Naive thymus-derived CD4-positive, alpha-beta T cell (primary cell): Measurements from ENCODE around the gene NAV2. TPM values are rescaled to one million over a fixed set of nuclear protein-coding genes. Genes with fewer than 3 reads are reported as not detected.

Experiments used
- ATAC-seq: fragments of 150-1000 bp; cut with Tn5 transposase; 2 replicates; pipeline ENCODE4 v1.10.0; 2021; ENCODE audit warnings: mild to moderate bottlenecking, moderate library complexity
- CTCF ChIA-PET: fragments of 350-600 bp; sonication (Branson Sonifier 250); formaldehyde crosslinking; loops from one replicate; lab custom pipeline; 2021; ENCODE audit warnings: antibody characterized with exemption; lab: Charles Lee
- POLR2A ChIA-PET: fragments of 350-600 bp; sonication (Branson Sonifier 250); formaldehyde crosslinking; loops from one replicate; lab custom pipeline; 2021; ENCODE audit warnings: antibody characterized with exemption, inconsistent platforms; lab: Charles Lee
- DNase-seq, 9 donors: peaks; one replicate each; pipeline versions ENCODE4 v3.0.0 to v3.0.0-alpha.2; 2020 to 2022; ENCODE audit warnings: mixed read lengths in 1 of 9
- H3K27ac ChIP-seq: one replicate; pipeline ENCODE4 v1.7.0; 2013; ENCODE audit warnings: mild to moderate bottlenecking, low read depth, low read length, moderate library complexity
- H3K27me3 ChIP-seq, 2 donors: one replicate each; pipeline ENCODE4 v1.7.0; 2013; ENCODE audit warnings: low read length in 2 of 2, mild to moderate bottlenecking in 2 of 2, moderate library complexity in 2 of 2; ENCODE audit not compliant: control insufficient read depth in 2 of 2, insufficient read depth in 2 of 2
- H3K36me3 ChIP-seq, 3 experiments: 1 replicate in 2 of 3; 2 replicates in 1 of 3; pipeline ENCODE4 v1.7.0; 2013; ENCODE audit warnings: low read length in 3 of 3, mild to moderate bottlenecking in 3 of 3, moderate library complexity in 1 of 3; ENCODE audit not compliant: insufficient read depth in 3 of 3, control insufficient read depth in 2 of 3
- H3K4me1 ChIP-seq, 2 donors: one replicate each; pipeline ENCODE4 v1.7.0; 2013; ENCODE audit warnings: low read length in 2 of 2, mild to moderate bottlenecking in 2 of 2, moderate library complexity in 1 of 2; ENCODE audit not compliant: control insufficient read depth in 2 of 2, insufficient read depth in 2 of 2
- H3K4me3 ChIP-seq: 2 replicates; pipeline ENCODE4 v1.7.0; 2013; ENCODE audit warnings: mild to moderate bottlenecking, low read length
- H3K9me3 ChIP-seq, 3 experiments: 1 replicate in 2 of 3; 2 replicates in 1 of 3; pipeline ENCODE4 v1.7.0; 2013; ENCODE audit warnings: low read length in 3 of 3; ENCODE audit not compliant: control insufficient read depth in 2 of 3
- H3K27ac Mint-ChIP-seq, 9 donors: one replicate each; pipeline ENCODE4 v1.8.0; 2020 to 2022; ENCODE audit warnings: mixed read lengths in 9 of 9, mild to moderate bottlenecking in 8 of 9, moderate library complexity in 5 of 9, inconsistent platforms in 2 of 9
- H3K27me3 Mint-ChIP-seq, 5 donors: one replicate each; pipeline ENCODE4 v1.8.0; 2021 to 2022; ENCODE audit warnings: mixed read lengths in 5 of 5, mild to moderate bottlenecking in 1 of 5
- H3K36me3 Mint-ChIP-seq, 5 donors: one replicate each; pipeline ENCODE4 v1.8.0; 2020 to 2022; ENCODE audit warnings: mixed read lengths in 5 of 5, mild to moderate bottlenecking in 3 of 5, inconsistent platforms in 1 of 5
- H3K4me1 Mint-ChIP-seq, 7 donors: one replicate each; pipeline ENCODE4 v1.8.0; 2020 to 2022; ENCODE audit warnings: mixed read lengths in 7 of 7, mild to moderate bottlenecking in 3 of 7, inconsistent platforms in 1 of 7
- H3K4me3 Mint-ChIP-seq, 10 donors: one replicate each; pipeline ENCODE4 v1.8.0; 2020 to 2022; ENCODE audit warnings: mild to moderate bottlenecking in 10 of 10, mixed read lengths in 10 of 10, moderate library complexity in 6 of 10, inconsistent platforms in 2 of 10
- H3K9me3 Mint-ChIP-seq, 11 donors: one replicate each; pipeline ENCODE4 v1.8.0; 2020 to 2022; ENCODE audit warnings: mixed read lengths in 11 of 11, mild to moderate bottlenecking in 4 of 11, inconsistent platforms in 1 of 11, moderate library complexity in 1 of 11
- intact Hi-C, 2 donors: fragments of 100-400 bp; cut with micrococcal nuclease; formaldehyde crosslinking; loops; one replicate each; pipeline ENCODE4 v1.15.1; 2023
- polyA plus RNA-seq, 2 donors: library from polyadenylated mRNA; unstranded; fragments of 300-500 nt; fragmentation: Illumina TruSeq; gene quantifications; one replicate each; pipeline ENCODE4 v1.2.3, GENCODE V29; 2021
- total RNA-seq, 6 experiments: library from RNA in 5 of 6; stranded (reverse) in 5 of 6; gene quantifications; 1 replicate in 5 of 6; 2 replicates in 1 of 6; pipeline ENCODE4 v1.2.3 and lab custom pipeline; 2021 to 2026

NAV2 gene
- total and polyA plus RNA-seq, 7 experiments from 2014 or later: 0.24 to 2.2 (median 0.48) TPM; not detected in 2

DNA sequence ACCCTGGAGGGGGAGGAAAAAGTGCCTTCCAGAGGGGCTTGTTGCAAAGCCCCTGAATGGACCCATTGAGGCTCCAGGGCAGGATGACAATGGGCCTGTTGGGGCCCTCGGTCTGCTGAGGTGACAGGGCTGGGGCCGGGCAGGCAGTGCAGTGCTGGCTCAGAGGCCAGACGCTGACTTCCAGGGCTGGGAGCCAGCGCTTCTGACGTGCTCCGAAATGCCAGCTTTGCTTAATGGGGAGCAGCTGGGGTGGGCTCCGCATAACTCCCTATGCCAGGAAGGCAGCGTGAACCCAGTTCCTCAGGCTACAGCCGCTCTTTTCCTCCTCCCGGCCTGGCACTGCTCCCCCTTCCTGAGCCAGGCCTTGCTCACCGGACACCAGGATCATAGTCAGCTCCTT lies 17.7 kb downstream of the NAV2 start:
- CTCF ChIA-PET: no interaction called here
- no peak overlapping the region for H3K4me3 ChIP-seq
- Mint-ChIP-seq H3K27ac (no peak overlapping the region), H3K4me1 (no peaks in the 10 kb centered on the region), H3K9me3 (peaks cover 0 to 4% (median 0%) of the 10 kb centered on the region in 11 donors), H3K4me3 (no peak overlapping the region), H3K27me3 (peaks cover 0 to 14% (median 5%) of the 10 kb centered on the region in 5 donors), H3K36me3 (no peaks in the 10 kb centered on the region)
- H3K27me3 ChIP-seq: no peaks in the 10 kb centered on the region
- ATAC-seq: no peak
- no peak for DNase-seq
- POLR2A ChIA-PET: no interaction called here
- H3K9me3 ChIP-seq: no peaks in the 10 kb centered on the region
- no peak overlapping the region for H3K27ac ChIP-seq
- H3K36me3 ChIP-seq: no peaks in the 10 kb centered on the region
- intact Hi-C loops: no loop called here
- H3K4me1 ChIP-seq: no peaks in the 10 kb centered on the region

DNA sequence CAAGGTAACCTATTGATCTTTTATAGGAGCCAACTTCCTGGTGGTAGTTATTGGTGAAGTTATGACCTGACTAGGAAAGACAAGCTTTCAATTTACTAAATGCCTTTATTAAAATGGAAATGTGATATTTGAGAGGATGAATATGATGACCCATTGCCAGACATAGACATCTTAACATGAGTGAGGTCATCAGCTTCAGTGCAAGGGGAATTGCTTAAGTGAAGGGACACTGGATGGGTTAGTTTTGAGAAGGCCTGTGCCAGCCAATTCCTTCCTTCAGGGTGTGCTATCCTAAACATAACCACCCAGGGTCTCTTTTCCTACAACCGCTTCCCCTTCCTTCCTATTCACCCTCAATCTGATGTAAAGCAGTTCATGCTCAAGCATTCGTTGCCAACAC lies 21.5 kb downstream of the NAV2 start:
- no peaks in the 10 kb centered on the region for H3K36me3 Mint-ChIP-seq
- DNase-seq (no peak), ATAC-seq (no peak)
- Histone ChIP-seq H3K27ac (no peak overlapping the region), H3K27me3 (no peaks in the 10 kb centered on the region), H3K36me3 (no peaks in the 10 kb centered on the region), H3K4me1 (no peaks in the 10 kb centered on the region), H3K4me3 (no peak overlapping the region), H3K9me3 (no peaks in the 10 kb centered on the region)
- ChIA-PET POLR2A (no interaction called here), CTCF (no interaction called here)
- H3K4me1 Mint-ChIP-seq: no peaks in the 10 kb centered on the region
- H3K4me3 Mint-ChIP-seq: no peak overlapping the region
- intact Hi-C loops: no loop called here
- H3K27ac Mint-ChIP-seq: no peak overlapping the region
- peaks cover 0 to 3% (median 0%) of the 10 kb centered on the region in 11 donors for H3K9me3 Mint-ChIP-seq
- H3K27me3 Mint-ChIP-seq: peaks cover 0 to 16% (median 5%) of the 10 kb centered on the region in 5 donors

DNA sequence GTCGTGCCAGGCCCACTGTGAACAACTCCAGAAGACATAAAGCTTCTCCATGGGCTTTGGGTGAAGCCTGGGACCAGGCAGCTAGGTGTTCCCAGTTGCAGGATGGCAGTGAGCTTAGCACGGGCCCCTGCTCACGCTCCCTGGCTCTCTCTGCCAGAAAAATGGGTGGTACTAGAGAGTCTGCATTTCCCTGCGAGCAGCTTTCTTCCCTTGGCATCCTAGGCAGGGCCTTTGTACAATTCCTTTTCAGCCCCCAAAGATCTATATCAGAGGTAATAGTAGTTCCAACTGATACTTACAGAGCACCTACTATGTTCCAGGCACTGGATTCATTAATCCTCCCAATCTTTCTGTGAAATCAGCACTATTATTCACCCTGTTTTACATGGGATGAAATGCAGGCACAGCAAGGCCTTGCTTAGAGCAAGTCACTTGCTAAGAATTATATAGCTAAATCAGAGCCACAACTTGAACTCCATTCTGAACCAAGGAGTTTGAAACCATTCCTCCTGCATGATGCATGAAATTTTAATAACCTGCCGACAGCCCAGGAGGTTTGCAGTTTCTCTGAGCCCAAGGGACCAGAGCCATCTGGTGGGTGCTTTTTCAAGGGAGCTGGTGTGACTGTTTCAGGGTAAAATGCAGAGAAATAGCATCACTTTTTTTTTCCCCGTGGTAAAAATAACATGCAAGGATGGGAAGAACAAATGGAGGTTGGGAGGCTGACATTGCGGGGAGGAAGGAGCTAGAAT lies 22.7 kb downstream of the NAV2 start:
- no peaks in the 10 kb centered on the region for H3K36me3 ChIP-seq
- peaks cover 0 to 18% (median 5%) of the 10 kb centered on the region in 5 donors for H3K27me3 Mint-ChIP-seq
- H3K9me3 Mint-ChIP-seq: no peaks in the 10 kb centered on the region
- POLR2A ChIA-PET: no interaction called here
- no peaks in the 10 kb centered on the region for H3K9me3 ChIP-seq
- intact Hi-C loops: no loop called here
- no peak overlapping the region for H3K27ac Mint-ChIP-seq
- no peak overlapping the region for H3K4me3 ChIP-seq
- H3K27ac ChIP-seq: no peak overlapping the region
- no peaks in the 10 kb centered on the region for H3K4me1 Mint-ChIP-seq
- H3K36me3 Mint-ChIP-seq: no peaks in the 10 kb centered on the region
- H3K27me3 ChIP-seq: no peaks in the 10 kb centered on the region
- CTCF ChIA-PET: no interaction called here
- no peaks in the 10 kb centered on the region for H3K4me1 ChIP-seq
- DNase-seq (no peak), ATAC-seq (no peak)
- H3K4me3 Mint-ChIP-seq: no peak overlapping the region

GRCh38 chr11:19735909-19736498 lies 23.4 kb downstream of the NAV2 start:
- Histone ChIP-seq H3K4me1 (no peaks in the 10 kb centered on the region), H3K27me3 (no peaks in the 10 kb centered on the region), H3K36me3 (no peaks in the 10 kb centered on the region), H3K9me3 (no peaks in the 10 kb centered on the region), H3K27ac (no peak overlapping the region), H3K4me3 (no peak overlapping the region)
- Mint-ChIP-seq H3K36me3 (no peaks in the 10 kb centered on the region), H3K27me3 (peaks cover 0 to 21% (median 5%) of the 10 kb centered on the region in 5 donors), H3K4me1 (no peaks in the 10 kb centered on the region), H3K9me3 (no peaks in the 10 kb centered on the region), H3K27ac (no peak overlapping the region), H3K4me3 (no peak overlapping the region)
- ATAC-seq: no peak
- ChIA-PET POLR2A (interaction anchor here (1.5 kb wide), 1 partner anchor 164 kb away, joined by 3 read pairs; no protein-coding TSS in a partner anchor), CTCF (no interaction called here)
- DNase-seq: no peak
- intact Hi-C loops: no loop called here

DNA sequence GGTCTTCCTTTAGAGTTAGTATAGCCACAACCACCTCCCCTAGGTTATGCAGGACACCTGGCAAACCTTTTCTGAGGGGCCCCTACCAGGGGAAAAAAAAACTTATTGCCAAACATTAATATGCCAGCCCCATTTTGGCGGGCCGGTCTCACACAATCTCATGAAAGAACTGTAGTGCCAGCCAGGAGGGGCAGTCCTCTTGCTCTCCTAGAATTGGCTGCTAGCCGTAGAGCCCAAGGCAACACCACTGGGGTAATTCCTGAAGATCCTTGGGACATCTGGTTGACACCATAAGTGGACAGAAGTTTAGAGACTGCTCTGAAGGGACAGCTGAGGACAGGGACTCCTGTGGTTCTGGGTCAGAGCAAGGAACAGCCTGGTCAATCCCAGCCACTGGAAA lies 24.2 kb downstream of the NAV2 start:
- Mint-ChIP-seq H3K36me3 (no peaks in the 10 kb centered on the region), H3K4me1 (no peaks in the 10 kb centered on the region), H3K9me3 (no peaks in the 10 kb centered on the region), H3K4me3 (no peak overlapping the region), H3K27ac (no peak overlapping the region), H3K27me3 (peaks cover 0 to 21% (median 4%) of the 10 kb centered on the region in 5 donors)
- Histone ChIP-seq H3K36me3 (no peaks in the 10 kb centered on the region), H3K27ac (no peak overlapping the region), H3K4me3 (no peak overlapping the region), H3K9me3 (no peaks in the 10 kb centered on the region), H3K4me1 (no peaks in the 10 kb centered on the region), H3K27me3 (no peaks in the 10 kb centered on the region)
- DNase-seq: no peak
- POLR2A ChIA-PET: interaction anchor here (1.5 kb wide), 1 partner anchor 165 kb away, joined by 3 read pairs; no protein-coding TSS in a partner anchor
- intact Hi-C loops: no loop called here
- CTCF ChIA-PET: interaction anchor here (1.1 to 1.4 kb wide), 2 partner anchors 173 to 177 kb away, joined by 3 to 7 read pairs; no protein-coding TSS in a partner anchor
- no peak for ATAC-seq

GRCh38 chr11:19737575-19737974 lies 24.9 kb downstream of the NAV2 start:
- ChIA-PET CTCF (interaction anchor here (1.1 to 1.4 kb wide), 2 partner anchors 173 to 178 kb away, joined by 3 to 7 read pairs; no protein-coding TSS in a partner anchor), POLR2A (no interaction called here)
- Histone ChIP-seq H3K4me3 (no peak overlapping the region), H3K4me1 (no peaks in the 10 kb centered on the region), H3K9me3 (no peaks in the 10 kb centered on the region), H3K27me3 (no peaks in the 10 kb centered on the region), H3K36me3 (no peaks in the 10 kb centered on the region), H3K27ac (no peak overlapping the region)
- ATAC-seq: no peak
- Mint-ChIP-seq H3K27me3 (peaks cover 0 to 21% (median 4%) of the 10 kb centered on the region in 5 donors), H3K4me1 (no peaks in the 10 kb centered on the region), H3K27ac (no peak overlapping the region), H3K4me3 (no peak overlapping the region), H3K9me3 (no peaks in the 10 kb centered on the region), H3K36me3 (no peaks in the 10 kb centered on the region)
- DNase-seq: no peak
- intact Hi-C loops: no loop called here
